ENCODE data around the gene CDC5L. TPM values are rescaled to one million over a fixed set of nuclear protein-coding genes. Genes with fewer than 3 reads are reported as not detected.

The CDC5L gene
- total RNA-seq, 1 donor, result 22.8 TPM

- no peaks in the 10 kb centered on the region for H3K36me3 ChIP-seq (ENCODE audit: insufficient read depth, low read length)
- H3K4me2 ChIP-seq (ENCODE audit: insufficient read depth, low read length), result no peak overlapping the region
- no peaks in the 10 kb centered on the region for H3K9me3 ChIP-seq (ENCODE audit: low read depth, low read length)
- TF ChIP-seq CTCF (IDR thresholded peaks at IDR 0.05; ENCODE audit: extremely low read depth, low read depth, low read length), result no peak
- H3K79me2 ChIP-seq (ENCODE audit: insufficient read depth, low read length), result no peaks in the 10 kb centered on the region
- no peak overlapping the region for H3K4me3 ChIP-seq (ENCODE audit: insufficient read depth, low read length)
- DNase-seq (ENCODE audit: insufficient read length, low spot score, missing footprints), result peak; percentile 85
- no peak overlapping the region for H3K27ac ChIP-seq (ENCODE audit: low read depth, low read length)
- peaks cover 3% of the 10 kb centered on the region for H3K27me3 ChIP-seq (ENCODE audit: insufficient read depth, low read length)
- no peaks in the 10 kb centered on the region for H4K20me1 ChIP-seq (ENCODE audit: insufficient read depth, low read length)
- no peak overlapping the region for H2AFZ ChIP-seq (ENCODE audit: low read length)
- no peaks in the 10 kb centered on the region for H3K4me1 ChIP-seq (ENCODE audit: insufficient read depth, low read length)
Measured at GRCh38 chr6:44478591-44479254, 91.2 kb downstream of the CDC5L start.

GRCh38 chr6:44480097-44480541, 92.6 kb downstream of the CDC5L start:
- no peaks in the 10 kb centered on the region for H3K9me3 ChIP-seq (ENCODE audit: low read depth, low read length)
- no peaks in the 10 kb centered on the region for H3K79me2 ChIP-seq (ENCODE audit: insufficient read depth, low read length)
- no peak overlapping the region for H3K27ac ChIP-seq (ENCODE audit: low read depth, low read length)
- peak overlapping the region; percentile 3 for H2AFZ ChIP-seq (ENCODE audit: low read length)
- no peaks in the 10 kb centered on the region for H3K4me1 ChIP-seq (ENCODE audit: insufficient read depth, low read length)
- no peak for DNase-seq (ENCODE audit: insufficient read length, low spot score, missing footprints)
- H4K20me1 ChIP-seq (ENCODE audit: insufficient read depth, low read length), result no peaks in the 10 kb centered on the region
- no peaks in the 10 kb centered on the region for H3K36me3 ChIP-seq (ENCODE audit: insufficient read depth, low read length)
- H3K27me3 ChIP-seq (ENCODE audit: insufficient read depth, low read length), result peaks cover 3% of the 10 kb centered on the region
- H3K4me3 ChIP-seq (ENCODE audit: insufficient read depth, low read length), result no peak overlapping the region
- no peak overlapping the region for H3K4me2 ChIP-seq (ENCODE audit: insufficient read depth, low read length)
- TF ChIP-seq CTCF (IDR thresholded peaks at IDR 0.05; ENCODE audit: extremely low read depth, low read depth, low read length), result no peak

GRCh38 chr6:44481056-44481455, 93.5 kb downstream of the CDC5L start:
- no peak overlapping the region for H2AFZ ChIP-seq (ENCODE audit: low read length)
- H3K36me3 ChIP-seq (ENCODE audit: insufficient read depth, low read length), result no peaks in the 10 kb centered on the region
- H3K27ac ChIP-seq (ENCODE audit: low read depth, low read length), result no peak overlapping the region
- peaks cover 3% of the 10 kb centered on the region for H3K27me3 ChIP-seq (ENCODE audit: insufficient read depth, low read length)
- DNase-seq (ENCODE audit: insufficient read length, low spot score, missing footprints), result no peak
- TF ChIP-seq CTCF (IDR thresholded peaks at IDR 0.05; ENCODE audit: extremely low read depth, low read depth, low read length), result no peak
- no peaks in the 10 kb centered on the region for H3K9me3 ChIP-seq (ENCODE audit: low read depth, low read length)
- no peaks in the 10 kb centered on the region for H3K79me2 ChIP-seq (ENCODE audit: insufficient read depth, low read length)
- no peak overlapping the region for H3K4me2 ChIP-seq (ENCODE audit: insufficient read depth, low read length)
- H3K4me1 ChIP-seq (ENCODE audit: insufficient read depth, low read length), result no peaks in the 10 kb centered on the region
- H4K20me1 ChIP-seq (ENCODE audit: insufficient read depth, low read length), result no peaks in the 10 kb centered on the region
- no peak overlapping the region for H3K4me3 ChIP-seq (ENCODE audit: insufficient read depth, low read length)

GRCh38 chr6:44481760-44482159, 94.3 kb downstream of the CDC5L start:
- peak; percentile 78 for DNase-seq (ENCODE audit: insufficient read length, low spot score, missing footprints)
- no peaks in the 10 kb centered on the region for H3K36me3 ChIP-seq (ENCODE audit: insufficient read depth, low read length)
- H3K79me2 ChIP-seq (ENCODE audit: insufficient read depth, low read length), result no peaks in the 10 kb centered on the region
- H2AFZ ChIP-seq (ENCODE audit: low read length), result no peak overlapping the region
- H3K9me3 ChIP-seq (ENCODE audit: low read depth, low read length), result no peaks in the 10 kb centered on the region
- H3K4me2 ChIP-seq (ENCODE audit: insufficient read depth, low read length), result no peak overlapping the region
- H3K27ac ChIP-seq (ENCODE audit: low read depth, low read length), result no peak overlapping the region
- TF ChIP-seq CTCF (IDR thresholded peaks at IDR 0.05; ENCODE audit: extremely low read depth, low read depth, low read length), result no peak
- no peaks in the 10 kb centered on the region for H3K4me1 ChIP-seq (ENCODE audit: insufficient read depth, low read length)
- no peaks in the 10 kb centered on the region for H4K20me1 ChIP-seq (ENCODE audit: insufficient read depth, low read length)
- peaks cover 3% of the 10 kb centered on the region for H3K27me3 ChIP-seq (ENCODE audit: insufficient read depth, low read length)
- no peak overlapping the region for H3K4me3 ChIP-seq (ENCODE audit: insufficient read depth, low read length)
